Common myeloid progenitor, CD34-positive (primary cell): ENCODE results near the gene DGKB.
"Not testable (repeated sequence)": the region's sequence is repeated elsewhere in the genome, so short reads cannot be mapped to it uniquely, and the experiment has no call there.

Experiments
- CTCF ChIA-PET: fragments of 350-600 bp; sonication (Branson Sonifier 250); formaldehyde crosslinking; loops from one replicate; lab custom pipeline; 2021; ENCODE audit warnings: antibody characterized with exemption; lab: Charles Lee
- POLR2A ChIA-PET: fragments of 350-600 bp; sonication (Branson Sonifier 250); formaldehyde crosslinking; loops from one replicate; lab custom pipeline; 2021; ENCODE audit warnings: antibody characterized with exemption; lab: Charles Lee
- DNase-seq, 3 donors: peaks; one replicate each; pipeline versions ENCODE4 v3.0.0 to v3.0.0-alpha.2; 2013
- H3K27ac ChIP-seq, 2 experiments: 1 replicate in 1 of 2; 2 replicates in 1 of 2; pipeline ENCODE4 v1.7.0; 2013; ENCODE audit warnings: inconsistent platforms in 2 of 2, low read length in 2 of 2, mild to moderate bottlenecking in 2 of 2, low read depth in 1 of 2, moderate library complexity in 1 of 2; ENCODE audit not compliant: severe bottlenecking in 2 of 2, insufficient read depth in 1 of 2, poor library complexity in 1 of 2
- H3K27me3 ChIP-seq, 5 experiments: replicated peaks in 2 of 5; 1 replicate in 3 of 5; 2 replicates in 2 of 5; pipeline versions ENCODE4 v1.6.1 to v1.7.0; 2013; ENCODE audit warnings: low read length in 4 of 5, mild to moderate bottlenecking in 2 of 5, moderate library complexity in 2 of 5, inconsistent platforms in 1 of 5; ENCODE audit not compliant: insufficient read depth in 5 of 5, control insufficient read depth in 4 of 5
- H3K36me3 ChIP-seq, 4 experiments: 1 replicate in 2 of 4; 2 replicates in 2 of 4; pipeline versions ENCODE4 v1.6.1 to v1.7.0; 2013; ENCODE audit warnings: low read length in 3 of 4, control low read depth in 1 of 4, mild to moderate bottlenecking in 1 of 4; ENCODE audit not compliant: control insufficient read depth in 4 of 4, insufficient read depth in 4 of 4
- H3K4me1 ChIP-seq, 4 experiments: 1 replicate in 3 of 4; 2 replicates in 1 of 4; pipeline versions ENCODE4 v1.6.1 to v1.7.1; 2013; ENCODE audit warnings: low read length in 3 of 4, mild to moderate bottlenecking in 3 of 4, control low read depth in 1 of 4, inconsistent platforms in 1 of 4, moderate library complexity in 1 of 4; ENCODE audit not compliant: control insufficient read depth in 4 of 4, insufficient read depth in 4 of 4; ENCODE audit errors: control extremely low read depth in 1 of 4
- H3K4me3 ChIP-seq, 7 experiments: 1 replicate in 4 of 7; 2 replicates in 3 of 7; pipeline versions ENCODE4 v1.5.1 to v1.7.0; 2013; ENCODE audit warnings: mild to moderate bottlenecking in 7 of 7, low read length in 6 of 7, moderate library complexity in 6 of 7, inconsistent platforms in 2 of 7, low read depth in 2 of 7, control low read depth in 1 of 7; ENCODE audit not compliant: insufficient read depth in 4 of 7, control insufficient read depth in 1 of 7; ENCODE audit errors: extremely low read depth in 1 of 7
- H3K9me3 ChIP-seq, 5 experiments: 1 replicate in 4 of 5; 2 replicates in 1 of 5; pipeline versions ENCODE4 v1.6.1 to v1.7.1; 2013; ENCODE audit warnings: low read length in 4 of 5, mild to moderate bottlenecking in 2 of 5, inconsistent platforms in 1 of 5, low read depth in 1 of 5, moderate library complexity in 1 of 5; ENCODE audit not compliant: control insufficient read depth in 4 of 5, insufficient read depth in 2 of 5; ENCODE audit errors: control extremely low read depth in 1 of 5
- WGBS: methylation state at CpG from one replicate; pipeline ENCODE4 v1.1.5; 2013; ENCODE audit not compliant: insufficient coverage; 5-methylcytosine and 5-hydroxymethylcytosine counted together

The DGKB gene

GRCh38 chr7:14487701-14488395 is 414.7 kb downstream of the DGKB start:
- H3K36me3 ChIP-seq, result no peaks in the 10 kb centered on the region
- 100% methylated on average over 2 of the region's 3 CpGs for WGBS
- peaks cover 0 to 2% (median 0%) of the 10 kb centered on the region in 5 experiments for H3K9me3 ChIP-seq
- H3K4me3 ChIP-seq, result no peak overlapping the region
- POLR2A ChIA-PET, result no interaction called here
- CTCF ChIA-PET, result no interaction called here
- no peaks in the 10 kb centered on the region for H3K4me1 ChIP-seq
- no peak for DNase-seq
- no peaks in the 10 kb centered on the region for H3K27me3 ChIP-seq
- H3K27ac ChIP-seq, result no peak overlapping the region

GRCh38 chr7:14483663-14484062 is 418.9 kb downstream of the DGKB start:
- 90% methylated on average over 2 of the region's 4 CpGs for WGBS
- POLR2A ChIA-PET, result no interaction called here
- Histone ChIP-seq H3K4me3 (no peak overlapping the region), H3K27me3 (no peaks in the 10 kb centered on the region), H3K9me3 (no peaks in the 10 kb centered on the region), H3K27ac (no peak overlapping the region), H3K36me3 (no peaks in the 10 kb centered on the region), H3K4me1 (peaks cover 0 to 6% (median 1%) of the 10 kb centered on the region in 4 experiments)
- DNase-seq, result no peak
- CTCF ChIA-PET, result no interaction called here

- 29% methylated on average over 1 of the region's 1 CpG for WGBS
- POLR2A ChIA-PET, result no interaction called here
- CTCF ChIA-PET, result no interaction called here
These were observed 422.3 kb downstream of the DGKB start for GRCh38 chr7:14480281-14480680.

GRCh38 chr7:14478834-14479510 is 423.6 kb downstream of the DGKB start:
- Histone ChIP-seq H3K9me3 (no peaks in the 10 kb centered on the region), H3K36me3 (no peaks in the 10 kb centered on the region), H3K4me1 (peaks cover 0 to 6% (median 1%) of the 10 kb centered on the region in 4 experiments), H3K4me3 (no peak overlapping the region), H3K27ac (no peak overlapping the region), H3K27me3 (no peaks in the 10 kb centered on the region)
- CTCF ChIA-PET, result no interaction called here
- POLR2A ChIA-PET, result no interaction called here
- 60% methylated on average over 2 of the region's 2 CpGs for WGBS
- peak in 1 of 3 donors; percentile 10 for DNase-seq

More at GRCh38 chr7:14480281-14480680, 422.3 kb downstream of the DGKB start:
- Histone ChIP-seq H3K9me3 (no peaks in the 10 kb centered on the region), H3K36me3 (no peaks in the 10 kb centered on the region), H3K4me1 (peaks cover 0 to 6% (median 1%) of the 10 kb centered on the region in 4 experiments), H3K4me3 (no peak overlapping the region), H3K27me3 (no peaks in the 10 kb centered on the region), H3K27ac (no peak overlapping the region)
- DNase-seq, result no peak

- H3K27ac ChIP-seq, H3K27me3 ChIP-seq, H3K36me3 ChIP-seq, H3K4me3 ChIP-seq, DNase-seq, H3K4me1 ChIP-seq, POLR2A ChIA-PET, H3K9me3 ChIP-seq: not testable (repeated sequence)
- CTCF ChIA-PET, result interaction anchor here (0.6 kb wide), 1 partner anchor 1827 kb away, joined by 3 read pairs; no protein-coding TSS in a partner anchor
- WGBS, result 43% methylated on average over 2 of the region's 3 CpGs
These were observed 440.8 kb downstream of the DGKB start for GRCh38 chr7:14461716-14462115.

- H3K4me1 ChIP-seq, H3K27ac ChIP-seq, H3K4me3 ChIP-seq, DNase-seq, H3K9me3 ChIP-seq, H3K36me3 ChIP-seq, POLR2A ChIA-PET, H3K27me3 ChIP-seq: not testable (repeated sequence)
- 100% methylated on average over 6 of the region's 7 CpGs for WGBS
- CTCF ChIA-PET, result interaction anchor here (1.3 to 1.5 kb wide), 3 partner anchors 233 to 1178 kb away, joined by 3 to 10 read pairs (median 3); no protein-coding TSS in a partner anchor
These were observed 443.7 kb downstream of the DGKB start for GRCh38 chr7:14458846-14459245.
